Common myeloid progenitor, CD34-positive (primary cell): Measurements from ENCODE around the gene SMYD1. TPM values are rescaled to one million over a fixed set of nuclear protein-coding genes. Genes with fewer than 3 reads are reported as not detected.
"Not testable (repeated sequence)": the region's sequence is repeated elsewhere in the genome, so short reads cannot be mapped to it uniquely, and the experiment has no call there.

Experiments used
- CTCF ChIA-PET: fragments of 350-600 bp; sonication (Branson Sonifier 250); formaldehyde crosslinking; loops from one replicate; lab custom pipeline; 2021; ENCODE audit warnings: antibody characterized with exemption; lab: Charles Lee
- POLR2A ChIA-PET: fragments of 350-600 bp; sonication (Branson Sonifier 250); formaldehyde crosslinking; loops from one replicate; lab custom pipeline; 2021; ENCODE audit warnings: antibody characterized with exemption; lab: Charles Lee
- DNase-seq, 3 donors: peaks; one replicate each; pipeline versions ENCODE4 v3.0.0 to v3.0.0-alpha.2; 2013
- H3K27ac ChIP-seq, 2 experiments: 1 replicate in 1 of 2; 2 replicates in 1 of 2; pipeline ENCODE4 v1.7.0; 2013; ENCODE audit warnings: inconsistent platforms in 2 of 2, low read length in 2 of 2, mild to moderate bottlenecking in 2 of 2, low read depth in 1 of 2, moderate library complexity in 1 of 2; ENCODE audit not compliant: severe bottlenecking in 2 of 2, insufficient read depth in 1 of 2, poor library complexity in 1 of 2
- H3K27me3 ChIP-seq, 5 experiments: replicated peaks in 2 of 5; 1 replicate in 3 of 5; 2 replicates in 2 of 5; pipeline versions ENCODE4 v1.6.1 to v1.7.0; 2013; ENCODE audit warnings: low read length in 4 of 5, mild to moderate bottlenecking in 2 of 5, moderate library complexity in 2 of 5, inconsistent platforms in 1 of 5; ENCODE audit not compliant: insufficient read depth in 5 of 5, control insufficient read depth in 4 of 5
- H3K36me3 ChIP-seq, 4 experiments: 1 replicate in 2 of 4; 2 replicates in 2 of 4; pipeline versions ENCODE4 v1.6.1 to v1.7.0; 2013; ENCODE audit warnings: low read length in 3 of 4, control low read depth in 1 of 4, mild to moderate bottlenecking in 1 of 4; ENCODE audit not compliant: control insufficient read depth in 4 of 4, insufficient read depth in 4 of 4
- H3K4me1 ChIP-seq, 4 experiments: 1 replicate in 3 of 4; 2 replicates in 1 of 4; pipeline versions ENCODE4 v1.6.1 to v1.7.1; 2013; ENCODE audit warnings: low read length in 3 of 4, mild to moderate bottlenecking in 3 of 4, control low read depth in 1 of 4, inconsistent platforms in 1 of 4, moderate library complexity in 1 of 4; ENCODE audit not compliant: control insufficient read depth in 4 of 4, insufficient read depth in 4 of 4; ENCODE audit errors: control extremely low read depth in 1 of 4
- H3K4me3 ChIP-seq, 7 experiments: 1 replicate in 4 of 7; 2 replicates in 3 of 7; pipeline versions ENCODE4 v1.5.1 to v1.7.0; 2013; ENCODE audit warnings: mild to moderate bottlenecking in 7 of 7, low read length in 6 of 7, moderate library complexity in 6 of 7, inconsistent platforms in 2 of 7, low read depth in 2 of 7, control low read depth in 1 of 7; ENCODE audit not compliant: insufficient read depth in 4 of 7, control insufficient read depth in 1 of 7; ENCODE audit errors: extremely low read depth in 1 of 7
- H3K9me3 ChIP-seq, 5 experiments: 1 replicate in 4 of 5; 2 replicates in 1 of 5; pipeline versions ENCODE4 v1.6.1 to v1.7.1; 2013; ENCODE audit warnings: low read length in 4 of 5, mild to moderate bottlenecking in 2 of 5, inconsistent platforms in 1 of 5, low read depth in 1 of 5, moderate library complexity in 1 of 5; ENCODE audit not compliant: control insufficient read depth in 4 of 5, insufficient read depth in 2 of 5; ENCODE audit errors: control extremely low read depth in 1 of 5
- WGBS: methylation state at CpG from one replicate; pipeline ENCODE4 v1.1.5; 2013; ENCODE audit not compliant: insufficient coverage; 5-methylcytosine and 5-hydroxymethylcytosine counted together
- polyA plus RNA-seq: library from polyadenylated mRNA; unstranded; fragments of 120-200 nt; gene quantifications from one replicate; pipeline ENCODE4 v1.2.1, GENCODE V29; 2013

The SMYD1 gene
- polyA plus RNA-seq, result not detected

- Histone ChIP-seq H3K9me3 (no peaks in the 10 kb centered on the region), H3K4me3 (no peak within 1 kb of the TSS), H3K4me1 (peaks cover 0 to 6% (median 2%) of the 10 kb centered on the region in 4 experiments), H3K36me3 (no peaks in the 10 kb centered on the region), H3K27me3 (no peaks in the 10 kb centered on the region), H3K27ac (no peak within 1 kb of the TSS)
- no peak for DNase-seq
- ChIA-PET CTCF (no interaction called here), POLR2A (no interaction called here)
- WGBS, result 98% methylated on average over 4 of the region's 8 CpGs
These were observed at the start of gene SMYD1 for GRCh38 chr2:88067598-88067997. Gene SMYD1, plus strand, starts transcription at chr2:88067825. Its CDS starts 40 bp downstream, at chr2:88067865.

- H3K4me3 ChIP-seq, CTCF ChIA-PET, H3K9me3 ChIP-seq, H3K27me3 ChIP-seq, H3K36me3 ChIP-seq, DNase-seq, H3K27ac ChIP-seq, H3K4me1 ChIP-seq, POLR2A ChIA-PET: not testable (repeated sequence)
- 97% methylated on average over 9 of the region's 11 CpGs for WGBS
These were observed 49.4 kb upstream of the SMYD1 start for GRCh38 chr2:88018077-88018805.

GRCh38 chr2:88018909-88019308 lies 48.7 kb upstream of the SMYD1 start:
- Histone ChIP-seq H3K4me3 (no peak overlapping the region), H3K27me3 (no peaks in the 10 kb centered on the region), H3K4me1 (peaks cover 0 to 8% (median 2%) of the 10 kb centered on the region in 4 experiments), H3K9me3 (peaks cover 0 to 3% (median 0%) of the 10 kb centered on the region in 5 experiments), H3K27ac (no peak overlapping the region), H3K36me3 (no peaks in the 10 kb centered on the region)
- no peak for DNase-seq
- ChIA-PET POLR2A (no interaction called here), CTCF (interaction anchor here (1.2 kb wide), 1 partner anchor 41 kb away, joined by 3 read pairs; no protein-coding TSS in a partner anchor)
- WGBS, result 96% methylated on average over 6 of the region's 6 CpGs

- Histone ChIP-seq H3K4me1 (peaks cover 0 to 8% (median 2%) of the 10 kb centered on the region in 4 experiments), H3K4me3 (no peak overlapping the region), H3K27ac (no peak overlapping the region), H3K27me3 (no peaks in the 10 kb centered on the region), H3K9me3 (peaks cover 0 to 3% (median 0%) of the 10 kb centered on the region in 5 experiments), H3K36me3 (no peaks in the 10 kb centered on the region)
- ChIA-PET CTCF (interaction anchor here (1.2 kb wide), 1 partner anchor 40 kb away, joined by 3 read pairs; no protein-coding TSS in a partner anchor), POLR2A (no interaction called here)
- no peak for DNase-seq
- WGBS, result 100% methylated on average over 1 of the region's 3 CpGs
These were observed 47.6 kb upstream of the SMYD1 start for GRCh38 chr2:88019985-88020384.

GRCh38 chr2:88022669-88022921 lies 45.0 kb upstream of the SMYD1 start:
- DNase-seq, result no peak
- WGBS, result 93% methylated on average over 4 of the region's 5 CpGs
- no peaks in the 10 kb centered on the region for H3K27me3 ChIP-seq
- CTCF ChIA-PET, result interaction anchor here (1.0 kb wide), 1 partner anchor 21 kb away, joined by 3 read pairs; no protein-coding TSS in a partner anchor
- no peak overlapping the region for H3K4me3 ChIP-seq
- peaks cover 0 to 5% (median under 1%) of the 10 kb centered on the region in 4 experiments for H3K4me1 ChIP-seq
- H3K9me3 ChIP-seq, result peaks cover 0 to 3% (median 0%) of the 10 kb centered on the region in 5 experiments
- peaks cover 0 to 2% (median 0%) of the 10 kb centered on the region in 4 experiments for H3K36me3 ChIP-seq
- H3K27ac ChIP-seq, result no peak overlapping the region
- POLR2A ChIA-PET, result no interaction called here

- H3K9me3 ChIP-seq, result no peaks in the 10 kb centered on the region
- H3K27me3 ChIP-seq, result no peaks in the 10 kb centered on the region
- no peak overlapping the region for H3K4me3 ChIP-seq
- WGBS, result 95% methylated on average over 6 of the region's 6 CpGs
- H3K36me3 ChIP-seq, result peaks cover 3 to 15% (median 5%) of the 10 kb centered on the region in 4 experiments
- CTCF ChIA-PET, result no interaction called here
- H3K4me1 ChIP-seq, result peaks cover 0 to 11% (median 5%) of the 10 kb centered on the region in 4 experiments
- no peak overlapping the region for H3K27ac ChIP-seq
- POLR2A ChIA-PET, result no interaction called here
- DNase-seq, result no peak
These were observed 43.1 kb upstream of the SMYD1 start for GRCh38 chr2:88024509-88024908.

GRCh38 chr2:88027697-88028389 lies 39.8 kb upstream of the SMYD1 start:
- Histone ChIP-seq H3K27ac (peak overlapping the region; percentile 9 to 71), H3K36me3 (peaks cover 11 to 26% (median 20%) of the 10 kb centered on the region in 4 experiments), H3K9me3 (no peaks in the 10 kb centered on the region), H3K4me1 (peaks cover 0 to 11% (median 5%) of the 10 kb centered on the region in 4 experiments), H3K4me3 (peak overlapping the region in 5 of 7 experiments; percentile 32 to 73 (median 62)), H3K27me3 (no peaks in the 10 kb centered on the region)
- CTCF ChIA-PET, result interaction anchor here (0.7 to 2.5 kb wide), 2 partner anchors 33 to 133 kb away, joined by 3 to 7 read pairs; no protein-coding TSS in a partner anchor
- 7% methylated on average over 7 of the region's 10 CpGs for WGBS
- peak; percentile 40 to 65 (median 58) for DNase-seq
- POLR2A ChIA-PET, result interaction anchor here (0.9 kb wide), 1 partner anchor 11 kb away, joined by 4 read pairs; the partner anchor contains the start of gene RNU2-63P
